ENCODE results near the gene FHIT.

Gene FHIT

GRCh38 chr3:60015032-60015705 is 1236.1 kb downstream of the FHIT start:
- DNase-seq (ENCODE audit: low spot score), result no peak

- DNase-seq (ENCODE audit: low spot score), result no peak
These were observed 1238.0 kb downstream of the FHIT start for GRCh38 chr3:60013241-60013640.

DNA sequence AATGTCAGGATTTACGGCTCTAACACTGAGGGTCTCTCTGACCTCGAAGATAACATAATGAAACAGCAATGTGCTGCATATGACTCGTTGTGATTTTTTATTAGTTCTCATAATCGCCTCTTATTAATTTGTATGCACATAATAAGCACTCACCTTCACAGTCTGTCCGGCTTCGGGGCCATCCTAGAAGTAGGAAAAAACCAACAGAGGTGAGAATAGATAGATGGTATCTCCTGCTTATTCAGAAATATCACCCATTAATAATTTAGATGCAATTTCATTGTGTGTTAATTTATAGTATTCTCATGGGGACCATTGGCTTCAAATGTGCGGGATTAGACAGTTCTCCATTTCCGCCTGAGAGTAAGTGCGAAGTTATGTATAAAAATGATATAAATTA is 1240.0 kb downstream of the FHIT start:
- no peak for DNase-seq (ENCODE audit: low spot score)

GRCh38 chr3:60010781-60011180 is 1240.5 kb downstream of the FHIT start:
- DNase-seq (ENCODE audit: low spot score), result no peak

DNA sequence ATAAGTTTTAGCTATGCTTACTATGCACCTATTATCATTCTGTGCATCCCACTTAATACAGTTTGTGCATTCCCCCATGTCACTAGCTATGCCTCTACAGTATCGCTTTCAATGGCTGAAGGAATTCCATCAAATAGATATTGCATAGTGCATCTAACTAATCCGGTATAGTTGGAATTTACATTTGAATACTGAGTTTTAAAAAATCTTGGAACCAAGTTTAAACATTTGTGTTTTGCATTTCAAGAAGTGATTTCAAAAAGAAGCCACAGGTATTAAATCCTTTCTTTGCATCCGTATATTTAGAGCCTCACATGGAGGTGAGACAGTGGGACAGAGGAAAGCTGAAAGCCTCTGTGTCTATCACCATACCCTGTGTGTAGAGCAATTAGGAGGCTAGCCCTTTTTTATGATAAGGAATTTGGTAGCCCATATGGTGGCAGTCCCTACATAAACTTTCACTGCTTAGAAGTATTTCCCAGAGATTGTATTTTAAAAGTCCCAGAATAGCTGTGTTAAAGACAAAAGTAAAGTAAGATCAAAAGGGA is 1241.2 kb downstream of the FHIT start:
- DNase-seq (ENCODE audit: low spot score), result no peak

DNA sequence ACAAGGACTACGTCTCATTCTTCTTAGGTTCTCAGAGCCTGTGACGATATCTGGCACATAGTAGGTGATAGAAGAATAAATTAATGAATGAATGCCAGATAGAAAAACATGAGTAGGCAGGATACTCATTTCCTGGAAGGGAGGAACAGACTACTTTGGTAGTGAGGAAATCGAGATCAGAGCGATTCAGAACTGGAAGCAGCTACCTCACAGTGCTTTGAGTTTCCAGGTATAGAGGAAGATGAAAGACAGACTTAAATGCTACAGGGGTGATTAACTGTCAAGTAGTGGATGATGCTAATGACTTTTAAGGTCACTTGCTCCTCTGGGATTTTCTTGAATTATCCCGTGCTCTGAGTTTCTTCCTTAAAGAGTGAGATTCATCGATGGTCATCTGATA is 1249.9 kb downstream of the FHIT start:
- no peak for DNase-seq (ENCODE audit: low spot score)

- DNase-seq (ENCODE audit: low spot score), result no peak
These were observed 1250.7 kb downstream of the FHIT start for GRCh38 chr3:60000311-60001105.

DNA sequence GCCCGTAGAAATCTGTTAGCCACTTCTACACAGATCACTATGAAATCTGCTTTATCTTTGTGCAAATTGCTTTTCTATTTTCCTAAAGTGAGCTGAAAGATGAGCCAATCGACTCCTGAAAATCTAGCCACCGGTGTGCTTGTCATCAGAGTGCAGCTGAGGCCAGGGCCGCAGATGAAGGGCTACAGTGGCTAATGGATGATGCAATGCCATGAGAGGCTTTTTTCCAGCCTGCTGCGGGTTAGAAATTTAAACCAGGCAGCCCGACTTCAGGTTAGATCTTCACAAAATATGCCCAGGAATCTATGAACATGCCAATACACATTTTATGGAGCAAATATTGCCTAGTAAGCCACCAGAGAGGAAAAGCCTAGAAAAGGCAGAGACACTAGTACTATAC is 1253.2 kb downstream of the FHIT start:
- DNase-seq (ENCODE audit: low spot score), result peak; percentile 64

DNA sequence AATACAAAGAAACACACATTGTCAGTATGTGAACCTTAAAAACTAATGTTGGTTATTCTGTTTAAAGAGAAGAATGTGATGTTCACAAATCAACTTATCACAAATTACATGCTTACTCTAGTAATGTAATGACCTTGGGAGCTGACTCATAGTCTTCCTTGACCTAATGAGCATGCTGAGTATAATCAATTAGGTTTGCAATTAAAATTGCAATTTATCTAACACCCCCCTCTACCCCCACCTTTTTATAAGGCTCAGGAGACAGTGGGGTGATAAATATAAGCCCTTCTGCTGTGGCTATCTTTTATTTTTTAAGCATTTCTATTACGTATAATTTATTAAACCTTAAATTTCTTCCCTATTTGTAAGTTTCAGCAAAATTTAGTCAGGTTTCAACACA is 1253.7 kb downstream of the FHIT start:
- no peak for DNase-seq (ENCODE audit: low spot score)

DNA sequence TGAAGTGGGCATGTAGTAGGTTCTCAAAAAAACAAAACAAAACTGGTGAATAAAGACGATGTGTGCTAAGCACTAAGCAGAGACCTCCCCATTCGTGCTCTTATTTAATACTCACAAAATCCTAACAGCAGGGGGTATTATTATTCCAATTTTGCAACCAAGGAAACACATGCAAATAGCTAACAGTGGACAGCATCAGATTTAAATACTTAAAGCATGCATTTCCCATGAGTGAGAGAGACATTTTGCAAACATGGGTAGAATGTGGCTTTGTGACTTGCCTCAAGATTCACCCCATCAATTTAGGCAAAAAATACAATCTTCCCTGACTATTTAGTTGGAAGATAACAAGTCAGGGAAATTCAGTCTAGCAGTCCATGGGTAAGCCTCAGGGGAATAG is 1255.2 kb downstream of the FHIT start:
- DNase-seq (ENCODE audit: low spot score), result no peak

GRCh38 chr3:59995563-59995962 is 1255.7 kb downstream of the FHIT start:
- no peak for DNase-seq (ENCODE audit: low spot score)

- no peak for DNase-seq (ENCODE audit: low spot score)
These were observed 1256.4 kb downstream of the FHIT start for GRCh38 chr3:59994732-59995304.

DNA sequence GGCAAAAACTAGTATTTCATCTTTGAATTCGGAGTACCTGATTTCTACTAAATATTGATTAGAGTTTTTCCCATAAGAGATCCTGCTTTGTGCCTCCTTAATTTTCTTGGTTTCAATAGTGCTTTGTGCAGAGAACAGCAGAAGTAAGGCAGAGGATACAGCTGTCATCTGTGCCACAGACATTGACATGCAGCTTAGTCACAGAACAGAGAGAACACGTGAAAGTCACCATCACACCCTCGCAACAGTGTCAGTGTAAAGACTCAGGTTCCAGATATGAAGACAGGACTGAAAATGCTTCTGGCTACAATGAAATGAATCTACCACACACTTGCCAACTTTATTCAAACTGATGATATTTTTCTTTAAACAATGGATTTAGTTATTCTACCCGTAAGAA is 1258.7 kb downstream of the FHIT start:
- DNase-seq (ENCODE audit: low spot score), result no peak

- no peak for DNase-seq (ENCODE audit: low spot score)
These were observed 1260.3 kb downstream of the FHIT start for GRCh38 chr3:59990915-59991314.

DNA sequence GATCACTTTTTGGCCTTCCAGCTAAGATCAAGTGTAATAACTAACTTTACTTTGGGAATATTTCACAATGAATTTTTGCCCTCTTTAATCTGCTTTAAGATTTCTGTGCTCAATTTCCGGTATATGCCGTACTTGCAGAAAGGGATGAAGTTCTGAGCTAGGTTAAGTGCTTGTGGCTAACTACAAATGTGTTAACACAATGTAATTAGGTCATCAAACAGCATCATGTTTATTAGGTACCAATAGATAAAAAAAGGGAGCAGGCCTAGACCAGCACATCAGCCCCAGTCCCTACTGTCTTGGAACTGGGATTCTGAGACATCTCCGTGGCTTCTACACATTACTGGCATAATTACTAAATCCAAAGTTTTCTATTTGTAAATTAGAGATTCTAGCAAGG is 1268.7 kb downstream of the FHIT start:
- DNase-seq (ENCODE audit: low spot score), result no peak

- no peak for DNase-seq (ENCODE audit: low spot score)
These were observed 1269.9 kb downstream of the FHIT start for GRCh38 chr3:59981377-59981776.

DNA sequence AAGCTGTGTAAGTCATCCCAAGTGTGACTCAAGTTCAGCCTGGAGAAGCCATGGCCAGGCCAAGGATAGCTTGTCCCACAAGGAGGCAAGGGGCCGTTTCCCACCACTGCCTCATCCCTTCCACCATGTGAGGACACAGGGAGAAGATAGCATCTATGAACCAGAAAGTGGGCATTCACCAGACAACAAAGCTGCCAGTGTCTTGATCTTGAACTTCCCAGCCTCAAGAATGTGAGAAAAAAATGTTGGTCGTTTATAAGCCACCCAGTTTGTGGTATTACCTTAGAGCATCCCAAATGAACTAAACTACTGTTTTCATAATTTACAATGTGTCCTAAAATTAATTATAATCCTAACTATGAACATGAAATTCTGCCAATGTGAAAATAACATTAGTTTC is 1270.7 kb downstream of the FHIT start:
- no peak for DNase-seq (ENCODE audit: low spot score)

GRCh38 chr3:59979542-59979941 is 1271.7 kb downstream of the FHIT start:
- DNase-seq (ENCODE audit: low spot score), result no peak

DNA sequence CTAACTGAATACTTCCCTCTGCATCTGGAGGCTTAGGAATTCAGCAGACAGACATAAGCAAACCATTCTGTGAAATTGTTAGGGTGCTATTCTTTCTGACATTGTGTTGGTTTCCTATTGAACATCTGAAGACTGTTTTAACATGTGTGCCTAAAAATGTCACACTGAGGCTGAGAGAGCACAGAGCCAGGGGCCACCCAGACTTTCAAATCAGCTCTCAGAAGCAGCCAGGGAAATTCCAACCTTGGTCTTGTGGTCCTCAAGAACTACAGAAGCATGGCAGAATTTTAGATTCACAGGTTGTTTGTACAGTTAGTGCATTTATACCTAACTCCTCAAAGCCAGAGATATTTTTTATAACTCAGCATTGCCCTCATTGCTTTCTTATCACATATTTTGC is 1272.3 kb downstream of the FHIT start:
- DNase-seq (ENCODE audit: low spot score), result no peak

GRCh38 chr3:59970796-59971195 is 1280.5 kb downstream of the FHIT start:
- DNase-seq (ENCODE audit: low spot score), result no peak

DNA sequence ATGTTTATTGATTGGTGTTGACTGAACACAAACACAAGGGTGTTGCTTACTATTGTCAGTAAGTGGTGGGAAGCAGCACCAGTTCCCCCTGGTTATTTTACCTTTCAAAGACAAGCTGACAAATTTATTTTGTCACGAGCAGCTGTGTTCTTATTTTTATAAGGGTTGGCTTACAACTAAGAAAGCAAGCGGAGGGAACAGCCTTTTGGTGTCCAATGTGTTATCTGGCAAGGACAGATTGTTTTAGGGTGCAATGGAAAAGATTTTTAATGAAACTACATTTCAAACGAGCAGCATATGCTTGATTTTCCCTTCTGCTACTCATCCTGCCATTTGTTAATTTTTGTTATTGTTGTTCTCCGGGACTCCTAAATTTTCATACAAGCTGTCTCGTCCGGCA is 1280.9 kb downstream of the FHIT start:
- DNase-seq (ENCODE audit: low spot score), result no peak

GRCh38 chr3:59968513-59969045 is 1282.7 kb downstream of the FHIT start:
- DNase-seq (ENCODE audit: low spot score), result no peak
